Measurements from ENCODE around the gene RUFY4.
A peak's percentile ranks its signal among the peaks of the same experiment; 100 is the strongest.

The RUFY4 gene

GRCh38 chr2:218063486-218063885, 5.6 kb upstream of the RUFY4 start:
- DNase-seq (ENCODE audit: low spot score in 2 of 2), result no peak
- peaks cover 18% of the 10 kb centered on the region for H3K27me3 ChIP-seq (ENCODE audit: low read depth)
- H3K4me3 ChIP-seq, result no peak overlapping the region
- H3K9me3 ChIP-seq, result no peaks in the 10 kb centered on the region
- in situ Hi-C loops (cut with MboI; ENCODE audit: low sequenced_read_pairs), result no loop called here
- no peaks in the 10 kb centered on the region for H3K36me3 ChIP-seq (replicated peaks)
- no peaks in the 10 kb centered on the region for H3K4me1 ChIP-seq

- no peaks in the 10 kb centered on the region for H3K9me3 ChIP-seq
- H3K27me3 ChIP-seq (ENCODE audit: low read depth), result peaks cover 16% of the 10 kb centered on the region
- no peak overlapping the region for H3K4me3 ChIP-seq
- no peaks in the 10 kb centered on the region for H3K36me3 ChIP-seq (replicated peaks)
- in situ Hi-C loops (cut with MboI; ENCODE audit: low sequenced_read_pairs), result no loop called here
- no peak for DNase-seq (ENCODE audit: low spot score in 2 of 2)
- no peaks in the 10 kb centered on the region for H3K4me1 ChIP-seq
Observed at GRCh38 chr2:218063896-218064295, 5.2 kb upstream of the RUFY4 start.

GRCh38 chr2:218065239-218066006, 3.6 kb upstream of the RUFY4 start:
- no peak overlapping the region for H3K4me3 ChIP-seq

GRCh38 chr2:218066926-218067515, 2.0 kb upstream of the RUFY4 start:
- H3K4me1 ChIP-seq, result no peaks in the 10 kb centered on the region
- no peaks in the 10 kb centered on the region for H3K9me3 ChIP-seq
- no peak for DNase-seq (ENCODE audit: low spot score in 2 of 2)
- peaks cover 8% of the 10 kb centered on the region for H3K27me3 ChIP-seq (ENCODE audit: low read depth)
- H3K36me3 ChIP-seq (replicated peaks), result no peaks in the 10 kb centered on the region
- in situ Hi-C loops (cut with MboI; ENCODE audit: low sequenced_read_pairs), result loop anchor here (5.0 kb wide), 1 partner anchor 275 kb away; no protein-coding TSS in a partner anchor
- no peak overlapping the region for H3K4me3 ChIP-seq

More at GRCh38 chr2:218065239-218066006, 3.6 kb upstream of the RUFY4 start:
- Histone ChIP-seq H3K36me3 (replicated peaks) (no peaks in the 10 kb centered on the region), H3K4me1 (no peaks in the 10 kb centered on the region), H3K9me3 (no peaks in the 10 kb centered on the region), H3K27me3 (ENCODE audit: low read depth) (peaks cover 8% of the 10 kb centered on the region)
- DNase-seq (ENCODE audit: low spot score in 2 of 2), result no peak
- in situ Hi-C loops (cut with MboI; ENCODE audit: low sequenced_read_pairs), result loop anchor here (5.0 kb wide), 1 partner anchor 273 kb away; no protein-coding TSS in a partner anchor

GRCh38 chr2:218067523-218067922, 1.5 kb upstream of the RUFY4 start:
- no peak overlapping the region for H3K4me3 ChIP-seq
- H3K27me3 ChIP-seq (ENCODE audit: low read depth), result peaks cover 8% of the 10 kb centered on the region
- in situ Hi-C loops (cut with MboI; ENCODE audit: low sequenced_read_pairs), result loop anchor here (5.0 kb wide), 1 partner anchor 275 kb away; no protein-coding TSS in a partner anchor
- no peaks in the 10 kb centered on the region for H3K9me3 ChIP-seq
- H3K4me1 ChIP-seq, result no peaks in the 10 kb centered on the region
- H3K36me3 ChIP-seq (replicated peaks), result no peaks in the 10 kb centered on the region
- DNase-seq (ENCODE audit: low spot score in 2 of 2), result no peak

- Histone ChIP-seq H3K36me3 (replicated peaks) (no peaks in the 10 kb centered on the region), H3K4me1 (no peaks in the 10 kb centered on the region), H3K9me3 (no peaks in the 10 kb centered on the region), H3K27me3 (ENCODE audit: low read depth) (peaks cover 9% of the 10 kb centered on the region), H3K4me3 (no peak overlapping the region)
- DNase-seq (ENCODE audit: low spot score in 2 of 2), result no peak
- in situ Hi-C loops (cut with MboI; ENCODE audit: low sequenced_read_pairs), result loop anchor here (5.0 kb wide), 1 partner anchor 277 kb away; no protein-coding TSS in a partner anchor
Observed at GRCh38 chr2:218069606-218070300, 700 bp downstream of the RUFY4 start.

GRCh38 chr2:218070587-218070986, 1.5 kb downstream of the RUFY4 start:
- Histone ChIP-seq H3K4me3 (no peak overlapping the region), H3K9me3 (no peaks in the 10 kb centered on the region), H3K27me3 (ENCODE audit: low read depth) (peaks cover 9% of the 10 kb centered on the region), H3K4me1 (no peaks in the 10 kb centered on the region), H3K36me3 (replicated peaks) (no peaks in the 10 kb centered on the region)
- in situ Hi-C loops (cut with MboI; ENCODE audit: low sequenced_read_pairs), result no loop called here
- no peak for DNase-seq (ENCODE audit: low spot score in 2 of 2)

- H3K27me3 ChIP-seq (ENCODE audit: low read depth), result peaks cover 9% of the 10 kb centered on the region
- DNase-seq (ENCODE audit: low spot score in 2 of 2), result no peak
- no peaks in the 10 kb centered on the region for H3K36me3 ChIP-seq (replicated peaks)
- no peak overlapping the region for H3K4me3 ChIP-seq
- H3K4me1 ChIP-seq, result no peaks in the 10 kb centered on the region
- in situ Hi-C loops (cut with MboI; ENCODE audit: low sequenced_read_pairs), result no loop called here
- H3K9me3 ChIP-seq, result no peaks in the 10 kb centered on the region
Observed at GRCh38 chr2:218071218-218071937, 2.3 kb downstream of the RUFY4 start.

GRCh38 chr2:218072002-218072401, 2.9 kb downstream of the RUFY4 start:
- Histone ChIP-seq H3K9me3 (no peaks in the 10 kb centered on the region), H3K36me3 (replicated peaks) (no peaks in the 10 kb centered on the region), H3K4me3 (no peak overlapping the region), H3K27me3 (ENCODE audit: low read depth) (peaks cover 4% of the 10 kb centered on the region), H3K4me1 (no peaks in the 10 kb centered on the region)
- DNase-seq (ENCODE audit: low spot score in 2 of 2), result no peak
- in situ Hi-C loops (cut with MboI; ENCODE audit: low sequenced_read_pairs), result no loop called here

GRCh38 chr2:218072478-218073024, 3.5 kb downstream of the RUFY4 start:
- Histone ChIP-seq H3K27me3 (ENCODE audit: low read depth) (0 out of 2 replicates have a peak, but pooled peaks cover 2% of the 10 kb centered on the region), H3K4me3 (no peak overlapping the region), H3K36me3 (replicated peaks) (no peaks in the 10 kb centered on the region), H3K9me3 (no peaks in the 10 kb centered on the region), H3K4me1 (no peaks in the 10 kb centered on the region)
- in situ Hi-C loops (cut with MboI; ENCODE audit: low sequenced_read_pairs), result no loop called here
- no peak for DNase-seq (ENCODE audit: low spot score in 2 of 2)

GRCh38 chr2:218073185-218073584, 4.1 kb downstream of the RUFY4 start:
- DNase-seq (ENCODE audit: low spot score in 2 of 2), result no peak
- no peak overlapping the region for H3K4me3 ChIP-seq
- H3K27me3 ChIP-seq (ENCODE audit: low read depth), result 0 out of 2 replicates have a peak, but pooled peaks cover 2% of the 10 kb centered on the region
- no peaks in the 10 kb centered on the region for H3K9me3 ChIP-seq
- in situ Hi-C loops (cut with MboI; ENCODE audit: low sequenced_read_pairs), result no loop called here
- no peaks in the 10 kb centered on the region for H3K36me3 ChIP-seq (replicated peaks)
- H3K4me1 ChIP-seq, result no peaks in the 10 kb centered on the region

GRCh38 chr2:218074031-218074430, 5.0 kb downstream of the RUFY4 start:
- no peaks in the 10 kb centered on the region for H3K4me1 ChIP-seq
- H3K27me3 ChIP-seq (ENCODE audit: low read depth), result 0 out of 2 replicates have a peak, but pooled peaks cover 2% of the 10 kb centered on the region
- no peaks in the 10 kb centered on the region for H3K36me3 ChIP-seq (replicated peaks)
- peak; percentile 30 to 70 for DNase-seq (ENCODE audit: low spot score in 2 of 2)
- no peaks in the 10 kb centered on the region for H3K9me3 ChIP-seq
- in situ Hi-C loops (cut with MboI; ENCODE audit: low sequenced_read_pairs), result no loop called here
- no peak overlapping the region for H3K4me3 ChIP-seq
